HG03060 (cell line): ENCODE results near the gene SMARCD1.

ENCODE experiments used
- ATAC-seq: cut with Tn5 transposase; IDR thresholded peaks from one replicate; pipeline ENCODE4 v1.9.1; 2021; ENCODE audit warnings: low read depth, moderate number of reproducible peaks; ENCODE audit not compliant: unreplicated experiment

Gene SMARCD1

DNA sequence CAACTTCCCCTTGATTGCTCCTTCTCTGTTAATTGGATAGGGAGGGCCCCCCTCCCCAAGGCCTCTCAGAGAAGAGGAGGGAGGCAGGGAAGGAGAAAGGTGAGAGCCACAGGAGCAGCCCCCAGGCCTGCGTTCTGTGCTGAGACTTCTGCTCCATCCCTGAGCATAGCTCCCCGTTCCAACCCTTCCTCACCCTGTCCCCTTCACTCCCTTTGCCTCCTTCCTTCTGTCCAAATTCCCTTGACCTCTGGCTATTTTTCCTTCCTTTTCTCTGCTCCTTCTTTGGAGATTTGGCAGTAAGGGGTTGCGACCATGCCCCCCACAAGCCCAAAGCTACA is 28.5 kb upstream of the SMARCD1 start:
- no peak for ATAC-seq

DNA sequence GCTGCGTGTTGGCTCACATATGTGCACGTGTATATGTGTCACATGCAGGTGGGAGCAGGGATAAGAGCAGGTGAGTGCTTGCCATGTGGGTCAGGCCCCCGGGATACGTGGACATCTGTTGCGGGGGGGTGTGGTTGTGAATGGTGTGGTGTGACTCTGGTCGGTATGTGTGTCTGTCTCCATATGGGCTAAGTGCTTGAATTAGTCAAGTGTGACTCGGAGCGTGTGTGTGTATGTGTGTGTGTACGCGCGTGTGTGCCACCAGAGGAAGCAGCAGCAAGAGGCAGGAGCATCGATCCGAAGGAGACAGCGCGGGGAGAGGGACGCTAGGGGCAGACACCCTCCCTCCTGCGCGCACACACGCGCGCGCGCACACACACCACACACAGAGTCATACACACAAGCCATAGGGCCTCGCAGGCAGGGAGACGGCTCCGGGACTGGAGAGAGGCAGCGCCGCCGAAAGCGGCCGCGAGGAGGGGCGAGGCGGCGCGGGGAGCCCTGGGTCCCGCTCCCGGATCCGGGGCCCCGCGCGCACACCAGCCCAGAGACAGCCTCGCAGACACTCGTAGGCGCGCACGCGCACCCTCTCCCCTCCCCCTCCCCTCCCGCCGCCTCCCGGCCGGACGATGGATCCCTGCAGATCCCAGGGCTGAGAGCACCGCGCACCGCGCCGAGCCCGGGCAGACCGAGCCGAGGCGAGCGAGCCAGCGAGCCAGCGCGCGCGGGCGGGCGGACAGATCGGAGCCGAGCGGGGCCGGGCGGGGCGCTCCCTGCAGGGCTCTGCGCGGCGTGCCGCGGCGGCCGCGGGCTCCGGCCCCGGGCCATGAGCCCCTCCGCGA is 27.9 kb upstream of the SMARCD1 start, which contains the start of gene ASIC1:
TSS of gene ASIC1 (plus strand) at position 597 of the 842 bp plus-strand sequence. CDS start 1,171 bp downstream, outside the sequence.
- ATAC-seq, result no peak

DNA sequence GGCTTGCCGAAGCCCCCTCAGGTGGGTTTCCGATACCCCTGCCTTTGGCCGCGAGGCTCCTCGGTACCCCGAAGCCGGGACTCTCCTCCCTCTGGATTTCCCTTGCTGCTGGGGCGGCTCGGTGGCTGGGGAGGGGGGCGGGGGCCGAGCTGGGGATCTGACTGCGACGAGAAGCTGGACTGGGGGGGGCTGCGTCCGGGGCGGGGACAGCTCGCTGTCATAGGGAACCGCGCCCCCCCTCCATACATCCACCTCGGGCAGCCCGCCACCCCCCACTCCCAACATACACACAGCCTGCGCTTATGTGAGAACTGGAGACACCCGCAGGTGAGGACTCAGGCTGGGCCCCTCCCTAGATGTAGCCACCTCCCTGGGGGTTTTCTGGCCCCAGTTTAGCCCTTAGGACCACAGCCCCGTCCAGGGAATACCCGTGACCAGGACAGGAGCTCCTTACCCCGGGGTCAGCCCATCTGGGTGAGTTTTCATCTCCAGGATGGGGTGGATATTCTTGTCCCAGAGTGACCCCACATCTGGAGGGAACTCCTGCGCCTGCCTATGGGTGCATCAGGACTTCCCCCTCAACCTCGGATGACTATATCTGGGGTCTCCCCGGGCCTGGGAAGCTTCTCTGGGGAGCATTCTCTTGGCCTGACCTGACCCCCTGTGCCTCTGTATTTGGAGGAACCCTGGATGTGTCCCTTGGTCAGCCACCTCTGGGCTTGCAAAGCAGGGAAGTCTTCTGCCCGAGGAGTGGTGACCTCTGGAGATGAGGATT is 27.1 kb upstream of the SMARCD1 start:
- no peak for ATAC-seq

DNA sequence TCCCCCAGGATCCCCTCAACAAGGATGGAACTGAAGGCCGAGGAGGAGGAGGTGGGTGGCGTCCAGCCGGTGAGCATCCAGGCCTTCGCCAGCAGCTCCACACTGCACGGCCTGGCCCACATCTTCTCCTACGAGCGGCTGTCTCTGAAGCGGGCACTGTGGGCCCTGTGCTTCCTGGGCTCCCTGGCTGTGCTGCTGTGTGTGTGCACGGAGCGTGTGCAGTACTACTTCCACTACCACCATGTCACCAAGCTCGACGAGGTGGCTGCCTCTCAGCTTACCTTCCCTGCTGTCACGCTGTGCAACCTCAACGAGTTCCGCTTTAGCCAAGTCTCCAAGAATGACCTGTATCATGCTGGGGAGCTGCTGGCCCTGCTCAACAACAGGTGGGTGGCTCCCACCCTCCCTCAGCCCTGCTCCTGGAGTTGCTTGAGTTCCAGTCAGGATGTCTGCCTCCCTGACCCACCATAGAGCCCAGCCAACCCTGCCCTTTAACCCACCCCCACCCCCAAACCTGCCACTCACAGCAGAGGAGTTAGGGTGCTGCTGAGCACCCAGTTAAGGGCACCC is 26.3 kb upstream of the SMARCD1 start:
- ATAC-seq, result no peak

DNA sequence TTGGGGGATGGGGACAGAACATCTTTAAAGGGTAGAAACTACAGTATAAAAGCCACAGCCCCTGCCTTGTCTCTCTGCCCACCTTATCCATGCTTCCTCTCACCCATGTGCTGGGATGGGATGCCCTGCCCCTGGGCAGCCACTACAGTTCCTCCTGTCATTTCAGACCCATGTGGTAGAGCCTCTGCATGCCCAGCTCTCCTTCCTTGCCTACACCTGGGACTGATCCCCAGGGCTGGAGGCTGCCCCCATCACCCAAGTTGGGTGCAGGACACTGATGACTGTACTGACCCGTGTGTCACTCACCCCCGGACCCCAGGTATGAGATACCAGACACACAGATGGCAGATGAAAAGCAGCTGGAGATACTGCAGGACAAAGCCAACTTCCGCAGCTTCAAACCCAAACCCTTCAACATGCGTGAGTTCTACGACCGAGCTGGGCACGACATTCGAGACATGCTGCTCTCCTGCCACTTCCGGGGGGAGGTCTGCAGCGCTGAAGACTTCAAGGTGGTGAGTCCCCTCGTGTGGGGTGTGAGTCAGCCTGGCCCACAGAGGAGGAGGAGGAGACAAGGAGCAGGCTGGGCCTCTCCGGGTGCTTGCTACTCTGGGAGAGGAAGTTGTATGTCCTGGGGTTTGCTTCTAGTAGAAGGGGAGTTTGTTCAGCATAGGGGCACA is 25.6 kb upstream of the SMARCD1 start:
- no peak for ATAC-seq

DNA sequence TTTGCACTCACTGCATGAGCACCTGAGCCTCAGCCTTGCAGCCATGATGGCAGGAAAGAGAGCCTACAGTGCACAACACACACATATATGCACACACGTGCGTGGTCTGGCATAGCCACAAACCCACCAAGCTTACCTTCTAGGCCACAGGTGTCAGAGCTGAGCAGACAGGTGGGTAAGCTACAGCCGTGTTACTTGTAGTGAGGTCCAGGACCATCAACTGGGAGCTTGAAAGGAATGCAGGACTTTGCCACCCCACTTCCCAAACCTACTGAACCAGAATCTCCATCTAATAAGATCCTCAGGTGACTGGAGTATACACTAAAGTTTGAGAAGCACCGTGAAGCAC is 25.0 kb upstream of the SMARCD1 start:
- no peak for ATAC-seq

DNA sequence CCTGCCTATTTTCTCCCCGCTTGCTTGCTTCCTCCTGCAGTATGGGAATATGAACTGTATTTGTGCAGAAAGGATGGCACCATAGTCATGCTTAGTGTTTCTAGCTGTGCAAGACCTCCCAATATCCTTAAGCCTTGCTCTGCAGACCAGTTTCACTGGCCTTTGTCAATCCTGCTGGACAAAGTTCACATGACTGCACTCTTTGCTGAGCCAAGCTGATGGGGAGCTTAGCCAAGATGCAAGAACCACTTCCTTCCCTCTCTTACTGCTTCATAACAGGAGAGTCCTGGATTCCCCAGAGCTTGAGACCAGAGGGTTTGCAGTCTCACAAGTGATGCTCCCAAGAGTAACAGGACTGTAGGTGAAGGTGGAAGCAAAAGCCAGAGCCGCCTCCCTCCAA is 24.0 kb upstream of the SMARCD1 start:
- no peak for ATAC-seq

DNA sequence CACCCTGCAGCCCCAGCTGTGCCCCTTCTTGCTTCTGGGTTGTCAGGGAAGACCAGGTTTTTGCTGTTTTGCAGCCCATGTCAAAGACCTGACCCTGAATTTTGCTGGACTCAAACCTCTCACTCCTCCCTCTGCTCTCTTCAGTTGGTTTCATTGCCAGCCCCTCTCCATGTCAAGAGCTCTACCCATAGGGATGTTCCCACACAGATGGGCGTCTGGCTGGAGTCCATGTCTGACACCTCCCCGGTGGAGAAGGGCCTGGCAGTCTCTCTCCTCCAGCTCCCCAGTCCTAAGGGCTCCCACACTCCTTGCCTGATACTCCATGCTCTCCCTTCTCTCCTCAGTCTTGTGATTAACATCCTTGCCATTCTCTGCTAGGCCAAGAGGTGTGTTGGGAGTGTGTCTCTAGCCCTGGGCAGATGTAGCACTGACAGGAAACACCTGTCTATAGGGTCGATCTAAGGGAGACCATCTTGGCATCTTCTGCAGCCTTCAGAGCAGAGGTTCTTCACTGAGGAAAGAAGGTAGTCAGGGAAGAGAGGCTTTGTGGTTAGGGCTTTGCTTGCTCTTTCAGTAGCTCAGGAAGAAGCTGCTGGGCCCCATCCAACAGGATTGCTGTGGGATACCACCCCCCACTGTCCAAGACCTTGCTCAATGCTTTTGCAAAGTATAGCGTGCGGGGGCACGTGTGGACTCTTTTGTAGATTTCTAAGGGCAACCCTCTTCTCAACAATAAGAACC is 23.0 kb upstream of the SMARCD1 start:
- ATAC-seq, result no peak

DNA sequence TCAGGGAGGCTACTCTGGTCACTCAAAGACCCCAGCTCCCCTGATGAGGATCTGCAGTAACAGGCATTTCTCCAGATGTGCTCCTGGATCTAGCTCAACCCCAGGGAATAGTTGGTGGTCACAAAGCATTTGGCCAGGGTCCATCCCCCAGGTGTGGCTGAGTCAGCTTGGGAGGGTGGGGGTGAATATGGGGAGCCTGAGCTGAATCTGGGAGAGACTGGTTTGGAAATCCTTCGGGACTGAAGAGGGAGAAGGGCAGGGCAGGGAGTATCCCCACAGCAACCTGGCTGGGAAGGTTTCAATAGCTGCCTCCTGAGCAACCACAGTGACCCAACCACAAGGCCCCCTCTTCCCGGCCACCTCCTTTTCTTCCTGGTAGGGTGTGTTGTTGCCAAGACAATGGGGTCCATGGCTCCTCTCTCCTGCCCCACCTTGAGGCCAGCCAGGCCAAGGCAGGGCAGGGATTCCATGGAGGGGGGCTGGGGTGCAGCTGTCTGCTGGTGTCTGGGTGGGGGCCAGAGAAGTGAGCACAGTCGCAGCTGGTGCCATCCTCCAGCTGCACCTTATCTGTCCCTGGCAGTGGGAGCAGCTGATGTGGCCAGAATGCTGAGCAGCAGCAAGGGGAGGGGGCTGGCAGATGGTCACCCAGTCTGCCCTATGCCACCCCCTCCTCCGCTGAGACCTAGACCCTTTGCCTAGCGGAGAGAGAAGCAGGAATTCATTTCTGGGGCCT is 22.2 kb upstream of the SMARCD1 start:
- ATAC-seq, result no peak

DNA sequence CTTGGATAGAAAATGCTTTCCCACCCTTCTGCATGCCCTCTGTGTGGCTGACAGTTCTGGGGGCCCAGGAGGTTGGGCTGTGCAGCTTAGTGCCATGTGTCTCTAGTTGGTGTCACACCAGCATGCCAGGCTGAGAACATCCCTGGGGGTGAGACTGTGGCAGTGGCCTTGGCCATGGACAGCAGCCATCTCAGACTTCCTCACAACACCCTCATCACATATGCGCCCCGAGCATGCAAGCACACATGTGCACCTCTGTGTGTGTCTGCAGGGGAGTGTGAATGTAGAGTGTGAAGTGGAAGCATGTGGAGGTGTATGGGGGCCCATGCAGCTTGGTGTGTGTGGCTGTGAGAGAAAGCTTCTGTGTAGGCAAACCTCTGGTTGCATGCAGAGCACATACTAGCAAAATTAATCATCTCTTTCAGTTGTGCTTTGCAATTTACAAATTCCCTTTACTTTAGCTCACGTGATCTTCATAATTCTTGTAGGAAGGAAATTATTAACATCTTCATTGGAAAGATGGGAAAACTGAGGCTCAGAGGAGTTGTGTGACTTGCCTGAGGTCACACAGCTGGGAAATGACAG is 19.3 kb upstream of the SMARCD1 start:
- ATAC-seq, result no peak

DNA sequence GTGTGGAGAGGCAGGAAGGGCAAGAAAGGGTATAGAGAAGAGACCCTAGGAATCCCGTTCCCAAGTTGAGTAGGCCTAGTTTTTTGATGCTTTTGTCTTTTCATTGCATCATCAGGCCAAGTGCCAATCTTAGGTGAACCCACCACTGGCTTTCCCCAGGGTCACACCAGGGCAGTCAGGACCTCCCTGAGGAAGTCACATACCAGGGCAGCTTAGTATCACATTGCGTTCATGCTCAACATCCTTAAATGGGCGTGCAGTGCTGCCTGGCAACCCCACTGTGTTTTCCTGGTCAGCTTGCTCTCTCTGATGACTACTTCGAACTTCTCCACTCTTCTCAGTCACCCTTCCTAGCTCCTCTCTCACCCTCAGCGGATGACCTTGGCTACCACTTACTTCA is 18.7 kb upstream of the SMARCD1 start:
- no peak for ATAC-seq

DNA sequence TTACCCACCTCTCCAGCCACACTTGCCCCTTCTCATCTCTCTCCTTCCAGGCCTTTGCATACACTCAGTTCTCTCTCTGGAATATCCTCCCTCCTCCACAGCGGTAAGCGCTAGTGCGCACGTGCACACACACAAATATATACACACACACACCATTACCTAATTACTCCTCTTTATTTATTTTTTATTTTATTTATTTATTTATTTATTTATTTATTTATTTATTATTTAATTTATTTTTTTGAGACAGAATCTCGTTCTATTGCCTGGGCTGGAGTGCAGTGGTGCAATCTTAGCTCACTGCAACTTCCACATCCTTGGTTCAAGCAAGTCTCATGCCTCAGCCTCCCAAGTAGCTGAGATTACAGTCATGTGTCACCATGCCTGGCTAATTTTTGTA is 16.1 kb upstream of the SMARCD1 start:
- ATAC-seq, result no peak

DNA sequence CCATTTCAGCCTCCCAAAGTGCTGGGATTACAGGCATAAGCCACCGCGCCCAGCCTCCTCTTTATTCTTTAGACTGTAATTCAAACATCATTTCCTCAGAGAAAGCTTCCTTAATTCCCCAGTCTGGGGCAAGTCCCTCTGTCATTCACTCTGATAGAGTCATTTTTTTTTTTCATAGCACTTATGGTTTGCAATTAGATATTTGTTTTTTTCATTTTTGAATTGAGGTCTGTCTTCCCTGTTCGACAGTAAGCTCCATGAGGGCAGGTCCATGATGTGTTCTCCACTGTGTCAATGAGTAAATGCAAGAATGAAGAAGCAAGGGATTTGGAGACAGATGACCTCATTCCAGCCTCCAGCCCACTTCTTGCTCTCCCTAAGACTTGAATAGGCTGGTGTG is 15.6 kb upstream of the SMARCD1 start:
- no peak for ATAC-seq

DNA sequence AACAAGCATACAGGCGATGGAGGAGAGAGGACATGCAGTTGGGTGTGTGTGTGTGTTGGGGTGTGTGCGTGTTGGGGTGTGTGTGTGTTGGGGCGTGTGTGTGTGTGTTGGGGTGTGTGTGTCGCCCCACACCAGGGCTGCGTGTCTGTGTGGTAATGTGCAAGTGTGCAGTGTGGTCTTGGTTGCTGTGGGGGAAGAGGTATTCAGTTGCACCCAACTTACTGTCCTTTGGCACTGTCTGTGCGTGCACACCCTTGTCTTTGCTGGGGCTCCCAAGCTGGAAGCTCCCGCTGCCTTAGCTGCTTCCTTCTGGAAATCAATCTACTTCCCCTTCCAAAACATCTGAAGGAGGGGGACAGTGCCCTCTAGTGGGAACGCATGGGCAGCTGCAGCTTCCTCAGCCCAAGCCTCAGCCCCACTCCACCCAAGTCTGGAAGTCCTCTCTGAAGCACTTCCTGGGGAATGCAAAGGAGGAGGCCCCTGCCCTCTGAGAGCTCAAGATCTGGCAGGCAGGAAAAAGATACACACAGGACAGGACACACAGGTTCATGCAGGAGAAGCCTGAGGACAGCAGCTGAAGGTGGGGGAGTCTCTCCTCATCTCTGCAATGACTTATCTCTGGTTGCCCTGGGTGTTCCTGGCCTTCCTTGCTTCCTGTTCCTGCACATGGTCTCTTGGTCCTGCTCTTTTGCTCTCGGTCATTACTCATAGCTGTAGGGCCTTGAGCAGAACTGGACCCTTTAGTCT is 14.7 kb upstream of the SMARCD1 start:
- no peak for ATAC-seq

DNA sequence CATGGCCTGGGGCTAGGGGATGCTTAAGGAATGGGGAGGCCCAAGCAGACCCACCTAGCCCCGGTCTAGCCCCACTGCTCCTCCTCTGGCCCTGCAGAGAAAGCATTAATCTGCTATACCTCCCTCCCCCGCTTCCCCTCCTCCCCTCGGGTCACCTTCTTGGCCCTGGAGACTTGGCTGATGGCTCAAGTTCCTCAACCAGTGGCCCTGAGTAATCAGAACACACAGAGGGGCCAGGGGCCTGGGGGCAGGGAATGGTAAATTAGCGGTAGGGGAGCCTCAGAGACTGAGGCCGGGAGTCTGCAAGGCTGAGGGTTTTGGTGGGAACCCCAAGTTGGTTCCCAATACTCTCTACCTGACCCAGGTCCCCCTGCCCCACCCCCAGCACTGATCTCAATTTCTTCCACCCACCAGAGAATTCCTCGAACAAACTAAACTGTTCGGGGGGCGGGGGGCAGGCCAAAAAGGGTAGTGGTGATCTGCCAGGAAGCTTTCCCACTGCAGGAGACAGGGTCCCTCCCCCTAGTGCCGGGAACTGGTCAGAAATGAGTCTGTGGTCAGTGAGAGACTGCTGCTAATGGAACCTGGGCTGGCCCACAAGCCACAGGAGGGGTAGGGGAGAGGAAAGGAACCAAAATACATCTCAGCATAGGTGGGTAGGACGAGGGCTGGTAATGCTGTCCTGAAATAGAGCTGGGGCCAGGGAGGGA is 12.8 kb upstream of the SMARCD1 start:
- ATAC-seq, result no peak

DNA sequence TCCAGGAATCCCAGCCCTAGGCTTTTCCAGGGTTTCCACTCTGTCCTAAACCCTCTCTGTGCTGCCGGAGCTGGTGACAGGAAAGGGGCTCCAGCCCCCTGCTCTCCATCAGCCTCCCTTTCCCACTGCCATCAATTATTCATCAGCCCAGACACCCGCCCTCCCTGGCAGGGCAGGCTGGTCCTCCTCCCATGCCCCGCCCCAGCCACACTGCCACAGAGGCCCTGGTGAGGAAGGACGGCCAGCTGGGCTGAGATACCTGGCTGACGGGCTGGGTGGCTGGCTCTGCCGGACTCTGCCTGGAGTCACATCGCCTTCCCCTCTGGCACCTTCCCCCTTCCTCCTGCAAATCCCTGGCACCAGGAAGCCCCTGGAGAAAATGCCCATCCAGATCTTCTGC is 11.9 kb upstream of the SMARCD1 start:
- no peak for ATAC-seq

DNA sequence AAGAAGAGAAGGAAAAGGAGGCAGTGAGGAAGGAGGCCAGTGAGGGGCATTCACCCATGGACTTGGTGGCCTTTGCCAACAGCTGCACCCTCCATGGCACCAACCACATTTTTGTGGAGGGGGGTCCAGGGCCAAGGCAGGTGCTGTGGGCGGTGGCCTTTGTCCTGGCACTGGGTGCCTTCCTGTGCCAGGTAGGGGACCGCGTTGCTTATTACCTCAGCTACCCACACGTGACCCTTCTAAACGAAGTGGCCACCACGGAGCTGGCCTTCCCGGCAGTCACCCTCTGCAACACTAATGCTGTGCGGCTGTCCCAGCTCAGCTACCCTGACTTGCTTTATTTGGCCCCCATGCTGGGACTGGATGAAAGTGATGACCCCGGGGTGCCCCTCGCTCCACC is 11.4 kb upstream of the SMARCD1 start:
- no peak for ATAC-seq
